IMR-90 (cell line): Measurements from ENCODE around the gene GOT1. TPM values are rescaled to one million over a fixed set of nuclear protein-coding genes. Genes with fewer than 3 reads are reported as not detected.

Experiments
- ATAC-seq: fragments of 200-7000 bp; cut with Tn5 transposase; 2 replicates; pipeline ENCODE4 v1.9.1; 2020; ENCODE audit warnings: low read depth, mild to moderate bottlenecking, moderate library complexity
- BruUV-seq: library from RNA; stranded (reverse); fragments of 400-500 nt; replicated peaks from 2 replicates; lab custom pipeline; 2021; lab: Mats Ljungman, UMichigan
- CTCF ChIA-PET: fragments of 300-600 bp; formaldehyde crosslinking; extraction: SDS; loops from one replicate; lab custom pipeline; 2021; ENCODE audit warnings: antibody characterized with exemption; lab: Yijun Ruan, JAX
- POLR2A ChIA-PET: fragments of 300-600 bp; sonication (Branson Sonifier 250); formaldehyde crosslinking; loops from one replicate; lab custom pipeline; 2022; ENCODE audit warnings: antibody characterized with exemption; ENCODE audit not compliant: unreplicated experiment; lab: Charles Lee
- DNase-seq: peaks from one replicate; pipeline ENCODE4 v3.0.0; 2013
- H2AFZ ChIP-seq: replicated peaks from 2 replicates; pipeline ENCODE3; 2013; ENCODE audit warnings: low read length, mild to moderate bottlenecking; ENCODE audit not compliant: poor library complexity
- H2AK5ac ChIP-seq: 2 replicates; pipeline ENCODE4 v1.6.1; 2013; ENCODE audit warnings: low read depth, low read length, inconsistent platforms
- H2AK9ac ChIP-seq: replicated peaks from 2 replicates; pipeline ENCODE3; 2013; ENCODE audit warnings: mild to moderate bottlenecking, low read depth, low read length, moderate library complexity; ENCODE audit not compliant: poor library complexity
- H2BK120ac ChIP-seq: 2 replicates; pipeline ENCODE4 v1.6.1; 2013; ENCODE audit warnings: low read depth, low read length, inconsistent platforms
- H2BK15ac ChIP-seq: 3 replicates; pipeline ENCODE4 v1.6.1; 2013; ENCODE audit warnings: low read depth, low read length, inconsistent platforms
- H2BK20ac ChIP-seq: 2 replicates; pipeline ENCODE4 v1.6.1; 2013; ENCODE audit warnings: low read depth, mild to moderate bottlenecking, inconsistent platforms, low read length, moderate library complexity
- H2BK5ac ChIP-seq: 2 replicates; pipeline ENCODE4 v1.6.1; 2013; ENCODE audit warnings: mild to moderate bottlenecking, low read depth, low read length, inconsistent platforms; ENCODE audit not compliant: poor library complexity, severe bottlenecking
- H3K14ac ChIP-seq: replicated peaks from 2 replicates; pipeline ENCODE4 v1.6.1; 2013; ENCODE audit warnings: low read depth, low read length, inconsistent platforms
- H3K18ac ChIP-seq: 2 replicates; pipeline ENCODE4 v1.6.1; 2013; ENCODE audit warnings: low read depth, low read length, control low read depth
- H3K23ac ChIP-seq: 2 replicates; pipeline ENCODE4 v1.6.1; 2013; ENCODE audit warnings: low read depth, low read length, inconsistent platforms
- H3K27ac ChIP-seq: 2 replicates; pipeline ENCODE4 v1.5.1; 2013; ENCODE audit warnings: mild to moderate bottlenecking, control low read depth, low read length; ENCODE audit not compliant: insufficient read depth
- H3K27me3 ChIP-seq: 2 replicates; pipeline ENCODE4 v1.6.1; 2013; ENCODE audit warnings: low read length; ENCODE audit not compliant: control insufficient read depth, insufficient read depth
- H3K36me3 ChIP-seq: 2 replicates; pipeline ENCODE4 v1.6.1; 2013; ENCODE audit warnings: low read length, mixed read lengths; ENCODE audit not compliant: control insufficient read depth, insufficient read depth
- H3K4ac ChIP-seq: 2 replicates; pipeline ENCODE4 v1.6.1; 2013; ENCODE audit warnings: low read depth, low read length, inconsistent platforms
- H3K4me1 ChIP-seq: 2 replicates; pipeline ENCODE4 v1.6.1; 2013; ENCODE audit warnings: low read length, mixed read lengths; ENCODE audit not compliant: control insufficient read depth, insufficient read depth
- H3K4me2 ChIP-seq: 2 replicates; pipeline ENCODE4 v1.6.1; 2013; ENCODE audit warnings: low read depth, mild to moderate bottlenecking, control low read depth, low read length, moderate library complexity
- H3K4me3 ChIP-seq: 2 replicates; pipeline ENCODE4 v1.5.1; 2013; ENCODE audit warnings: low read depth, mild to moderate bottlenecking, control low read depth, low read length, moderate library complexity; ENCODE audit not compliant: insufficient read depth
- H3K56ac ChIP-seq: 2 replicates; pipeline ENCODE4 v1.6.1; 2013; ENCODE audit warnings: low read length, inconsistent platforms; ENCODE audit not compliant: insufficient read depth; ENCODE audit errors: extremely low read depth
- H3K79me1 ChIP-seq, 2 experiments: 2 replicates each; pipeline ENCODE4 v1.6.1; 2013; ENCODE audit warnings: low read length in 2 of 2, inconsistent platforms in 1 of 2, low read depth in 1 of 2
- H3K9ac ChIP-seq: 2 replicates; pipeline ENCODE4 v1.6.1; 2013; ENCODE audit warnings: low read depth, low read length, control low read depth
- H3K9me1 ChIP-seq: 2 replicates; pipeline ENCODE4 v1.6.1; 2013; ENCODE audit warnings: low read length, inconsistent platforms; ENCODE audit not compliant: insufficient read depth
- H3K9me3 ChIP-seq: 2 replicates; pipeline ENCODE4 v1.6.1; 2013; ENCODE audit warnings: low read length; ENCODE audit not compliant: control insufficient read depth, insufficient read depth
- H4K20me1 ChIP-seq: 2 replicates; pipeline ENCODE4 v1.6.1; 2013; ENCODE audit warnings: low read length, inconsistent platforms; ENCODE audit not compliant: insufficient read depth
- H4K5ac ChIP-seq: 2 replicates; pipeline ENCODE4 v1.6.1; 2013; ENCODE audit warnings: mild to moderate bottlenecking, low read depth, low read length, control low read depth
- H4K8ac ChIP-seq, 2 experiments: 2 replicates each; pipeline ENCODE4 v1.6.1; 2013; ENCODE audit warnings: low read depth in 2 of 2, low read length in 2 of 2, control low read depth in 1 of 2, inconsistent platforms in 1 of 2
- H4K91ac ChIP-seq: 2 replicates; pipeline ENCODE4 v1.6.1; 2013; ENCODE audit warnings: low read depth, low read length, inconsistent platforms; ENCODE audit not compliant: insufficient read depth
- FOS ChIP-seq: fragments of 150-350 bp; IDR thresholded peaks from 2 replicates; pipeline ENCODE4 v1.6.1; 2016; ENCODE audit warnings: low read depth, low read length
- RCOR1 ChIP-seq: IDR thresholded peaks from 2 replicates; pipeline ENCODE4 v1.6.1; 2012; ENCODE audit warnings: mild to moderate bottlenecking, low read length, improper control_type of control experiment; ENCODE audit not compliant: insufficient replicate concordance
- USF2 ChIP-seq: fragments of 150-350 bp; IDR thresholded peaks from 2 replicates; pipeline ENCODE4 v1.6.1; 2017; ENCODE audit warnings: mild to moderate bottlenecking, antibody characterized with exemption, low read length, low read depth
- WGBS, 2 experiments: methylation state at CpG; one replicate each; pipeline versions ENCODE4 v1.1.5 to v1.1.7; 2013; ENCODE audit warnings: missing lambda C conversion rate in 2 of 2; ENCODE audit not compliant: insufficient read length in 1 of 2; ENCODE audit errors: extremely low coverage in 2 of 2; 5-methylcytosine and 5-hydroxymethylcytosine counted together
- dilution Hi-C: fragments of 300-500 bp; cut with HindIII; formaldehyde crosslinking; loops from one replicate; pipeline ENCODE4 v1.14.3; 2018; ENCODE audit warnings: low sequenced_read_pairs; ENCODE audit not compliant: unreplicated experiment
- in situ Hi-C: fragments of 300-500 bp; cut with MboI; formaldehyde crosslinking; loops from 3 replicates; pipeline ENCODE4 v1.14.3; 2019; ENCODE audit warnings: low sequenced_read_pairs, inconsistent platforms, mixed read lengths
- intact Hi-C: fragments of 100-400 bp; cut with micrococcal nuclease; formaldehyde crosslinking; loops from 2 replicates; pipeline ENCODE4 v1.10.0; 2022
- polyA plus RNA-seq, 3 experiments: library from polyadenylated mRNA; depleted of rRNA; stranded (reverse); fragments of >200 nt; gene quantifications; 2 replicates each; pipeline ENCODE4 v1.2.3, GENCODE V29; 2012; ENCODE audit warnings: low replicate concordance in 1 of 3
- total RNA-seq: library from RNA; depleted of rRNA; stranded (reverse); fragments of >200 nt; gene quantifications from 2 replicates; pipeline ENCODE4 v1.2.3, GENCODE V29; 2012

Gene GOT1
- total and polyA plus RNA-seq, 2 of the 4 experiments (the other 2 are of a cell fraction), result 29.4 to 46.1 TPM

DNA sequence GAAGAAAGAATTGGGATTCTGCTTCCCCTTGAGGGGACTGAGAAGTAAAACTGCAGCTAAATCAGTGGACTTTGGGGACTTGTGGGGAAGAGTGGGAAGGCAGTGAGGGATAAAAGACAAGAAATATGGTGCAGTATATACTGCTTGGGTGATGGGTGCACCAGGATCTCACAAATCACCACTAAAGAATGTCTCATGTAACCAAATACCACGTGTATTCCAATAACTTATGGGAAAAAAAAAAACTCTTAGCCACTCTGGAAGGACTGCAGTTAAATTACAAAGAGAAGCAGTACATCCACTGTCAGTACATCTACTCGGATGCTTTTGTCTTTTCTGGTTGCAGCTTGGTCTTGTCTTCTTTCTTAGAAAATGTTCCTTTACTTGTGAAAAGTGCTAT, 27.4 kb upstream of the GOT1 start:
- Histone ChIP-seq H2AK9ac (no peak overlapping the region), H3K4ac (peak overlapping the region; percentile 47; the same call in 1 of the 2 replicates), H4K91ac (peak overlapping the region; percentile 38; the same call in 1 of the 2 replicates), H2BK15ac (no peak overlapping the region), H3K23ac (no peak overlapping the region), H3K9me1 (no peaks in the 10 kb centered on the region), H2BK20ac (peak overlapping the region; percentile 79), H2BK120ac (peak overlapping the region; percentile 75), H4K8ac (peak overlapping the region in 1 of 2 experiments; percentile 2; a peak in 1 of 4 replicates), H4K20me1 (no peaks in the 10 kb centered on the region), H3K4me2 (peak overlapping the region; percentile 65; the same call in 1 of the 2 replicates), H3K9ac (no peak overlapping the region; the same call in 1 of the 2 replicates), H3K14ac (peak overlapping the region; percentile 57; the same call in 1 of the 2 replicates), H3K4me3 (no peak overlapping the region), H3K27me3 (peaks cover 11% of the 10 kb centered on the region), H2BK5ac (no peak overlapping the region), H4K5ac (peak overlapping the region; percentile 45; the same call in 1 of the 2 replicates), H3K9me3 (no peaks in the 10 kb centered on the region), H2AFZ (no peak overlapping the region), H3K4me1 (peaks cover 6% of the 10 kb centered on the region), H2AK5ac (no peak overlapping the region), H3K18ac (peak overlapping the region; percentile 76), H3K79me1 (no peaks in the 10 kb centered on the region), H3K27ac (peak overlapping the region; percentile 62; the same call in 1 of the 2 replicates), H3K56ac (peak overlapping the region; percentile 7; the same call in 1 of the 2 replicates), H3K36me3 (no peaks in the 10 kb centered on the region)
- dilution Hi-C loops, result no loop called here
- POLR2A ChIA-PET, result no interaction called here
- intact Hi-C loops, result no loop called here
- in situ Hi-C loops, result no loop called here
- no TSS peak for BruUV-seq
- no CpG with 5 or more reads among the region's 2 CpGs for WGBS, 2 experiments
- peak; percentile 83 for ATAC-seq
- CTCF ChIA-PET, result interaction anchor here (0.6 to 1.6 kb wide), 4 partner anchors 7 to 71 kb away, joined by 3 to 6 read pairs (median 4); no protein-coding TSS in a partner anchor
- DNase-seq, result peak; percentile 71
- TF ChIP-seq FOS (0 out of 2 replicates have a peak, but pooled peaks have one; percentile 15), USF2 (peak; percentile 13; the same call in 1 of the 2 replicates), RCOR1 (no peak)
